HepG2 (cell line): ENCODE data around the gene GGA1. TPM values are rescaled to one million over a fixed set of nuclear protein-coding genes. Genes with fewer than 3 reads are reported as not detected.
A peak's percentile ranks its signal among the peaks of the same experiment; 100 is the strongest.

Experiments
- ATAC-seq: fragments of 200-7000 bp; cut with Tn5 transposase; 3 replicates; pipeline ENCODE4 v1.9.1; 2020; ENCODE audit warnings: mild to moderate bottlenecking, moderate library complexity
- BruUV-seq: library from RNA; stranded (reverse); fragments of 400-500 nt; replicated peaks from 2 replicates; lab custom pipeline; 2021; lab: Mats Ljungman, UMichigan
- CTCF ChIA-PET: fragments of 300-600 bp; formaldehyde crosslinking; extraction: SDS; loops from one replicate; lab custom pipeline; 2021; ENCODE audit warnings: low total read pairs, inconsistent platforms, low intra/inter-chr PET ratio; lab: Yijun Ruan, JAX
- POLR2A ChIA-PET: fragments of 350-600 bp; sonication (Branson Sonifier 250); formaldehyde crosslinking; loops from one replicate; lab custom pipeline; 2020; ENCODE audit warnings: antibody characterized with exemption, inconsistent platforms; lab: Yijun Ruan, JAX
- DNase-seq: peaks from one replicate; pipeline ENCODE4 v3.0.0-alpha.2; 2015; ENCODE audit warnings: low spot score
- FAIRE-seq: peaks from 3 replicates; lab custom pipeline; 2011; peaks lifted over from hg19 to GRCh38; lab: Jason Lieb, UNC
- H2AFZ ChIP-seq: one replicate; pipeline ENCODE4 v1.6.1; 2011; ENCODE audit warnings: low read length, inconsistent platforms
- H3K27ac ChIP-seq: fragments of 300-600 bp; 3 replicates; pipeline ENCODE4 v1.8.0; 2011; ENCODE audit warnings: mixed run types, mild to moderate bottlenecking, mixed read lengths, low read length, inconsistent platforms; ENCODE audit not compliant: insufficient read depth; ENCODE audit errors: extremely low read length
- H3K27me3 ChIP-seq, 2 experiments: fragments of 200-600 bp in 1 of 2; 2 replicates in 1 of 2; 3 replicates in 1 of 2; pipeline versions ENCODE4 v1.6.0 to v1.8.0; 2011; ENCODE audit warnings: low read length in 2 of 2, mild to moderate bottlenecking in 2 of 2, moderate library complexity in 2 of 2, inconsistent platforms in 1 of 2; ENCODE audit not compliant: insufficient read depth in 2 of 2, control insufficient read depth in 1 of 2
- H3K36me3 ChIP-seq, 2 experiments: fragments of 200-600 bp in 1 of 2; replicated peaks in 1 of 2; 2 replicates in 1 of 2; 3 replicates in 1 of 2; pipeline versions ENCODE4 v1.5.1 to v1.8.0; 2011; ENCODE audit warnings: low read length in 2 of 2, inconsistent platforms in 1 of 2; ENCODE audit not compliant: insufficient read depth in 2 of 2, control insufficient read depth in 1 of 2
- H3K4me1 ChIP-seq: 2 replicates; pipeline ENCODE4 v1.5.1; 2012; ENCODE audit warnings: low read length, inconsistent platforms; ENCODE audit not compliant: insufficient read depth
- H3K4me2 ChIP-seq: 2 replicates; pipeline ENCODE4 v1.6.0; 2011; ENCODE audit warnings: low read depth, low read length, inconsistent platforms
- H3K4me3 ChIP-seq, 3 experiments: fragments of 200-600 bp in 1 of 3; sonication (generic), shearing (Covaris generic) in 1 of 3; replicated peaks in 1 of 3; 2 replicates each; pipeline ENCODE4 v1.5.1; 2011 to 2016; ENCODE audit warnings: low read length in 3 of 3, inconsistent platforms in 2 of 3, low read depth in 2 of 3, mild to moderate bottlenecking in 2 of 3, control low read depth in 1 of 3, mixed read lengths in 1 of 3; ENCODE audit not compliant: insufficient read depth in 1 of 3
- H3K79me2 ChIP-seq: one replicate; pipeline ENCODE4 v1.6.1; 2011; ENCODE audit warnings: low read length, inconsistent platforms; ENCODE audit not compliant: insufficient read depth
- H3K9ac ChIP-seq: 2 replicates; pipeline ENCODE4 v1.6.0; 2011; ENCODE audit warnings: mild to moderate bottlenecking, low read depth, low read length, inconsistent platforms; ENCODE audit not compliant: insufficient read depth
- H3K9me3 ChIP-seq: 2 replicates; pipeline ENCODE4 v1.5.1; 2012; ENCODE audit warnings: mild to moderate bottlenecking, low read length
- H4K20me1 ChIP-seq: 2 replicates; pipeline ENCODE4 v1.6.0; 2011; ENCODE audit warnings: inconsistent platforms, mild to moderate bottlenecking, low read length, moderate library complexity; ENCODE audit not compliant: insufficient read depth
- AGO2 ChIP-seq: fragments of 200-400 bp; formaldehyde crosslinking; optimal IDR thresholded peaks from 2 replicates; pipeline ENCODE3; 2017; ENCODE audit warnings: mild to moderate bottlenecking, low read depth, low read length, moderate library complexity
- BCLAF1 ChIP-seq: fragments of 450-650 bp; IDR thresholded peaks from 2 replicates; pipeline ENCODE4 v1.6.1; 2017; ENCODE audit warnings: mild to moderate bottlenecking
- CEBPZ ChIP-seq: IDR thresholded peaks from 2 replicates; pipeline ENCODE4 v1.6.1; 2012; ENCODE audit warnings: low read length, improper control_type of control experiment
- NR2C2 ChIP-seq: sonication (generic); formaldehyde crosslinking; IDR thresholded peaks from 2 replicates; pipeline ENCODE4 v1.4.0; 2020; ENCODE audit warnings: missing genetic modification reagents, mild to moderate bottlenecking, moderate library complexity, borderline replicate concordance
- RBFOX2 ChIP-seq: fragments of 200-400 bp; formaldehyde crosslinking; IDR thresholded peaks from 2 replicates; pipeline ENCODE4 v1.6.1; 2017; ENCODE audit warnings: low read depth, mild to moderate bottlenecking, low read length
- SIN3B ChIP-seq: fragments of 150-350 bp; IDR thresholded peaks from 2 replicates; pipeline ENCODE4 v1.6.1; 2014; ENCODE audit warnings: low read length
- SMAD1 ChIP-seq: sonication (generic); formaldehyde crosslinking; IDR thresholded peaks from 2 replicates; pipeline ENCODE4 v1.4.0; 2020; ENCODE audit warnings: missing genetic modification reagents, low read depth, mild to moderate bottlenecking, borderline replicate concordance
- ZMAT5 ChIP-seq: sonication (generic); formaldehyde crosslinking; IDR thresholded peaks from 2 replicates; pipeline ENCODE4 v1.5.0; 2020; ENCODE audit warnings: mild to moderate bottlenecking, low read depth, missing genetic modification reagents, borderline replicate concordance
- ZNF576 ChIP-seq: sonication (generic); formaldehyde crosslinking; IDR thresholded peaks from 2 replicates; pipeline ENCODE4 v1.4.0; 2020; ENCODE audit warnings: mild to moderate bottlenecking, missing genetic modification reagents
- ZNF607 ChIP-seq: sonication (generic); formaldehyde crosslinking; IDR thresholded peaks from 2 replicates; pipeline ENCODE4 v1.5.1; 2020; ENCODE audit warnings: missing genetic modification reagents, mild to moderate bottlenecking, borderline replicate concordance
- WGBS: methylation state at CpG from one replicate; pipeline ENCODE4 v1.1.6; 2017; ENCODE audit warnings: low lambda C conversion rate; 5-methylcytosine and 5-hydroxymethylcytosine counted together
- in situ Hi-C: cut with HindIII; loops from 2 replicates; pipeline ENCODE4 v1.10.0; 2017; ENCODE audit warnings: low pct_unique_long_range_greater_than_20kb; ENCODE audit not compliant: extremely low pct_ligation_motif_present
- intact Hi-C: fragments of 100-400 bp; cut with micrococcal nuclease; formaldehyde crosslinking; loops from one replicate; pipeline ENCODE4 v1.10.0; 2022; ENCODE audit not compliant: unreplicated experiment
- polyA plus RNA-seq, 8 experiments: library from polyadenylated mRNA; depleted of rRNA in 3 of 8; stranded (reverse) in 7 of 8; unstranded in 1 of 8; fragments of >200 nt; fragmentation: Illumina TruSeq in 4 of 8; extraction: Trizol in 4 of 8; gene quantifications; 2 replicates each; pipeline versions ENCODE4 v1.2.1 to v1.2.3, GENCODE V29; 2011 to 2016; ENCODE audit warnings: low read depth in 4 of 8, missing spikeins in 1 of 8, mixed read lengths in 1 of 8; ENCODE audit not compliant: insufficient read depth in 1 of 8
- total RNA-seq, 5 experiments: library from RNA; depleted of rRNA; stranded (reverse); fragments of >200 nt; fragmentation: Illumina TruSeq; extraction: Trizol; gene quantifications; 2 replicates each; pipeline ENCODE4 v1.2.3, GENCODE V29; 2016; ENCODE audit warnings: low read depth in 1 of 5

The GGA1 gene
- total and polyA plus RNA-seq, 2 of the 13 experiments (the other 11 are each of a cell fraction or from before 2014, with no cell fraction given): 29.1 to 87.2 TPM

GRCh38 chr22:37627545-37627944, 18.9 kb downstream of the GGA1 start:
- H3K4me1 ChIP-seq: peaks cover 32% of the 10 kb centered on the region
- ATAC-seq: no peak

More at GRCh38 chr22:37627545-37627944, 18.9 kb downstream of the GGA1 start:
- H3K27ac ChIP-seq: no peak overlapping the region
- in situ Hi-C loops: no loop called here
- no peaks in the 10 kb centered on the region for H3K9me3 ChIP-seq
- H3K36me3 ChIP-seq: peaks cover 2 to 9% of the 10 kb centered on the region in 2 experiments; a peak in 3 of 5 replicates
- H3K4me3 ChIP-seq: no peak overlapping the region
- no peak for TF ChIP-seq ZMAT5 (CRISPR knock-in tag)
- peak; percentile 68 for TF ChIP-seq AGO2
- TF ChIP-seq CEBPZ: no peak
- no peak for TF ChIP-seq ZNF607 (CRISPR knock-in tag)
- TF ChIP-seq SIN3B: no peak
- TF ChIP-seq SMAD1 (CRISPR knock-in tag): no peak
- TF ChIP-seq NR2C2 (CRISPR knock-in tag): no peak
- no peak for TF ChIP-seq ZNF576 (CRISPR knock-in tag)
- 0 out of 2 replicates have a peak, but pooled peaks have one; percentile 22 for TF ChIP-seq RBFOX2
- no peak for TF ChIP-seq BCLAF1
- TF ChIP-seq, all 625 proteins: peak for 2
- intact Hi-C loops: no loop called here
- Histone ChIP-seq H3K9ac (no peak overlapping the region), H3K27me3 (no peaks in the 10 kb centered on the region), H4K20me1 (no peaks in the 10 kb centered on the region), H3K4me2 (no peak overlapping the region), H3K79me2 (no peaks in the 10 kb centered on the region), H2AFZ (no peak overlapping the region)
- POLR2A ChIA-PET: interaction anchor here (1.0 to 2.8 kb wide), 2 partner anchors 19 to 30 kb away, joined by 3 to 7 read pairs; partner anchors contain the start of gene GGA1
- no TSS peak for BruUV-seq
- no peak for FAIRE-seq
- no peak for DNase-seq
- WGBS: 100% methylated on average over 3 of the region's 6 CpGs
- CTCF ChIA-PET: no interaction called here
